GM18873 (cell line): Measurements from ENCODE around the gene RASSF3.

Experiments used
- ATAC-seq: cut with Tn5 transposase; IDR thresholded peaks from one replicate; pipeline ENCODE4 v1.9.1; 2021; ENCODE audit warnings: mild to moderate bottlenecking, moderate library complexity, moderate number of reproducible peaks; ENCODE audit not compliant: unreplicated experiment, low FRiP score

RASSF3 gene

GRCh38 chr12:64667793-64668192 is 57.5 kb downstream of the RASSF3 start:
- no peak for ATAC-seq

GRCh38 chr12:64669270-64669842 is 59.1 kb downstream of the RASSF3 start:
- ATAC-seq: peak; percentile 78

- no peak for ATAC-seq
Observed at GRCh38 chr12:64670019-64670418, 59.7 kb downstream of the RASSF3 start.

- no peak for ATAC-seq
Observed at GRCh38 chr12:64670919-64671639, 60.8 kb downstream of the RASSF3 start.

GRCh38 chr12:64671681-64672080 is 61.4 kb downstream of the RASSF3 start:
- no peak for ATAC-seq

GRCh38 chr12:64672925-64673409 is 62.7 kb downstream of the RASSF3 start:
- no peak for ATAC-seq

GRCh38 chr12:64673490-64674169 is 63.3 kb downstream of the RASSF3 start:
- no peak for ATAC-seq

- ATAC-seq: no peak
Observed at GRCh38 chr12:64674367-64674922, 64.2 kb downstream of the RASSF3 start.

- no peak for ATAC-seq
Observed at GRCh38 chr12:64675795-64676194, 65.5 kb downstream of the RASSF3 start.

GRCh38 chr12:64678248-64678647 is 68.0 kb downstream of the RASSF3 start:
- no peak for ATAC-seq

GRCh38 chr12:64678835-64679234 is 68.5 kb downstream of the RASSF3 start:
- no peak for ATAC-seq

GRCh38 chr12:64679487-64680001 is 69.2 kb downstream of the RASSF3 start:
- ATAC-seq: no peak

GRCh38 chr12:64680235-64680634 is 69.9 kb downstream of the RASSF3 start:
- no peak for ATAC-seq

GRCh38 chr12:64681200-64682052 is 71.1 kb downstream of the RASSF3 start:
- ATAC-seq: no peak

- ATAC-seq: no peak
Observed at GRCh38 chr12:64682572-64683277, 72.4 kb downstream of the RASSF3 start.

GRCh38 chr12:64683816-64684543 is 73.7 kb downstream of the RASSF3 start:
- no peak for ATAC-seq

- ATAC-seq: no peak
Observed at GRCh38 chr12:64685050-64685449, 74.8 kb downstream of the RASSF3 start.

- ATAC-seq: no peak
Observed at GRCh38 chr12:64685605-64686004, 75.3 kb downstream of the RASSF3 start.

- ATAC-seq: no peak
Observed at GRCh38 chr12:64687816-64688215, 77.5 kb downstream of the RASSF3 start.
